BLaER1 (cell line): ENCODE measurements around the gene TEP1.
"Not testable (repeated sequence)": the region's sequence is repeated elsewhere in the genome, so short reads cannot be mapped to it uniquely, and the experiment has no call there.

Experiments used
- H3K27ac ChIP-seq: shearing (Covaris generic); formaldehyde crosslinking; 2 replicates; pipeline ENCODE4 v1.8.1; 2022
- H3K27me3 ChIP-seq: shearing (Covaris generic); formaldehyde crosslinking; 2 replicates; pipeline ENCODE4 v1.8.1; 2022
- H3K36me3 ChIP-seq: shearing (Covaris generic); formaldehyde crosslinking; 2 replicates; pipeline ENCODE4 v1.8.1; 2022
- H3K4me1 ChIP-seq: shearing (Covaris generic); formaldehyde crosslinking; 2 replicates; pipeline ENCODE4 v1.8.1; 2022
- H3K4me2 ChIP-seq: shearing (Covaris generic); formaldehyde crosslinking; 2 replicates; pipeline ENCODE4 v1.8.1; 2022
- H3K4me3 ChIP-seq: shearing (Covaris generic); formaldehyde crosslinking; 2 replicates; pipeline ENCODE4 v1.8.1; 2022
- H3K9ac ChIP-seq: shearing (Covaris generic); formaldehyde crosslinking; 2 replicates; pipeline ENCODE4 v1.8.1; 2022
- H3K9me3 ChIP-seq: shearing (Covaris generic); formaldehyde crosslinking; 2 replicates; pipeline ENCODE4 v1.8.1; 2022
- H4K20me1 ChIP-seq: shearing (Covaris generic); formaldehyde crosslinking; 2 replicates; pipeline ENCODE4 v1.8.1; 2022
- Cebpa-rat ChIP-seq: shearing (Covaris generic); IDR thresholded peaks from 2 replicates; pipeline ENCODE4 v1.8.1; 2022

The TEP1 gene

DNA sequence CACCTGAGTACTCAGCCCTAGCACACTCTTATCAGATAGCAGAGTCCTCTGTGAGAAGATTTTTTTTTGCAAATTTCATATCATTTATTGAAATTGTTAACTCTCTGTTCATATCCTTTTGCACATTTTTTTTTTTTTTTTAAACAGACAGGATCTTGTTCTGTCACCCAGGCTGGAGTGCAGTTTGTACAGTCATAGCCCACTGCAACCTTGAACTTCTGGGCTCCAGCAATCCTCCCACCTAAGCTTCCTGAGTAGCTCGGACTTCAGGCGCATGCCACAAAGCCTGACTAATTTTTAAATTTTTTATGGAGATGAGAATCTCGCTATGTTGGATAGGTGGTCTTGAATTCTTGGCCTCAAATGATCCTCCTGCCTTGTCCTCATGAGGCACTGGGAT is 65.6 kb downstream of the TEP1 start:
- Histone ChIP-seq H4K20me1 (no peaks in the 10 kb centered on the region), H3K9me3 (no peaks in the 10 kb centered on the region), H3K27ac (no peak overlapping the region), H3K4me2 (no peak overlapping the region), H3K27me3 (no peaks in the 10 kb centered on the region), H3K36me3 (peaks cover 78% of the 10 kb centered on the region), H3K4me1 (peaks cover 14% of the 10 kb centered on the region), H3K9ac (no peak overlapping the region), H3K4me3 (no peak overlapping the region)
- TF ChIP-seq Cebpa-rat, result no peak

DNA sequence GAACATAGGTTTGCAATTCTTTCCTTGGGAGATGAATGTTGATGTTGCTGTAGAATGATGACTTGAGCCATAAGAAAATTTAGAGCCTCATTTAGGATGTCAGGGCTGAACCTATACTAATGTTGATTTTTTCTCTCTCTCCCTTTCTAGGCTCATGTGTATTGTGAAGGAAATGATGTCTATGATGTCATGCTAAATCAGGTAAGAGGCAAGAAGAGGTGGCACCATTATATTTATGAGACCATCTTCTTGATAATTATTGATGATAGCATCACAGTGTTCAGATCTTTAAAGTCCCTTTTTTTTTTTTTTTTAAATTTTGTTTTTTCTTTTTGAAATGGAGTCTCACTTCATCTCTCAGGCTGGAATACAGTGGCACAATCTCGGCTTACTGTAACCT is 66.6 kb downstream of the TEP1 start:
- peaks cover 67% of the 10 kb centered on the region for H3K36me3 ChIP-seq

DNA sequence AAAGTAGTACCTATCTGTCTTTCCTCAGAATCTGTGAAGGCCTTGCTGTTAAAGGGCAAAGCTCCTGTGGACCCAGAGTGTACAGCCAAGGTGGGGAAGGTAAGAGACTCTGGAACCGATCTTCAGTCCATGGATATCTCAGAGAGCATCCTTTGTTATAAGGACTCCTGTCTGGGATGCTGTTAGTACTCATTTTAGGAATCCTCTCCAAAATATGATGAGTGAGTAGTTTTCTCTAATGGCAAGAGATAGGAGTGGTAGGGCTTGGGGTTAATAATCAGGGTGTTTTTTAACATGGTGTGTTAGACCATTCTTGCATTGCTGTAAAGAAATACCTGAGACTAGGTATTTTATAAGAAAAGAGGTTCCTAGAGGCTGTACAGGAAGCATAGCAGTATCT is 67.9 kb downstream of the TEP1 start:
- no peaks in the 10 kb centered on the region for H4K20me1 ChIP-seq
- H3K9ac ChIP-seq, result no peak overlapping the region
- no peaks in the 10 kb centered on the region for H3K9me3 ChIP-seq
- no peak overlapping the region for H3K4me2 ChIP-seq
- no peak for TF ChIP-seq Cebpa-rat
- no peak overlapping the region for H3K4me3 ChIP-seq
- H3K36me3 ChIP-seq, result peaks cover 54% of the 10 kb centered on the region
- no peak overlapping the region for H3K27ac ChIP-seq
- peaks cover 21% of the 10 kb centered on the region for H3K4me1 ChIP-seq
- H3K27me3 ChIP-seq, result no peaks in the 10 kb centered on the region

More for the DNA sequence above, 66.6 kb downstream of the TEP1 start:
- Histone ChIP-seq H3K27ac (no peak overlapping the region), H4K20me1 (no peaks in the 10 kb centered on the region), H3K9me3 (no peaks in the 10 kb centered on the region), H3K4me1 (peaks cover 19% of the 10 kb centered on the region), H3K27me3 (no peaks in the 10 kb centered on the region), H3K9ac (no peak overlapping the region), H3K4me2 (no peak overlapping the region), H3K4me3 (no peak overlapping the region)
- TF ChIP-seq Cebpa-rat, result no peak

DNA sequence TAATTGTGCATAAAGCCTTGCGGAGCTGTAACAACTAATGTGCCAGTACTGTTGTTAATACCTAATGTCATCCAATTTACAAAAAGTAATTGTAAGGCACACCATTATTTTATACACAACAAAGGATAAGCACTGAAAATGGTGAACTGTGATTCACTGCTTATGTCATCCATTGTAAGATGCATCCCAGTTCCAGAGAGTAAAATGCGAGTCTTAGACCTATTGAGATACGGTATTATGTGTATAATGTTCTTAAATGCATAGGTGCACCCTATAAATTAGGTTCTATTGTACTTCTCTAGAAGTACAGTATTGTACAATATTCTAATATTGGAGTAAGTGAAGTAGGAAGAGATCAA is 69.5 kb downstream of the TEP1 start:
- Histone ChIP-seq H3K36me3 (peaks cover 38% of the 10 kb centered on the region), H3K27ac (peak overlapping the region; percentile 79), H3K9ac (peak overlapping the region; percentile 89), H4K20me1 (no peaks in the 10 kb centered on the region), H3K4me2 (peak overlapping the region; percentile 82), H3K4me1 (peaks cover 21% of the 10 kb centered on the region), H3K27me3 (no peaks in the 10 kb centered on the region), H3K4me3 (peak overlapping the region; percentile 74), H3K9me3 (no peaks in the 10 kb centered on the region)
- TF ChIP-seq Cebpa-rat, result no peak

DNA sequence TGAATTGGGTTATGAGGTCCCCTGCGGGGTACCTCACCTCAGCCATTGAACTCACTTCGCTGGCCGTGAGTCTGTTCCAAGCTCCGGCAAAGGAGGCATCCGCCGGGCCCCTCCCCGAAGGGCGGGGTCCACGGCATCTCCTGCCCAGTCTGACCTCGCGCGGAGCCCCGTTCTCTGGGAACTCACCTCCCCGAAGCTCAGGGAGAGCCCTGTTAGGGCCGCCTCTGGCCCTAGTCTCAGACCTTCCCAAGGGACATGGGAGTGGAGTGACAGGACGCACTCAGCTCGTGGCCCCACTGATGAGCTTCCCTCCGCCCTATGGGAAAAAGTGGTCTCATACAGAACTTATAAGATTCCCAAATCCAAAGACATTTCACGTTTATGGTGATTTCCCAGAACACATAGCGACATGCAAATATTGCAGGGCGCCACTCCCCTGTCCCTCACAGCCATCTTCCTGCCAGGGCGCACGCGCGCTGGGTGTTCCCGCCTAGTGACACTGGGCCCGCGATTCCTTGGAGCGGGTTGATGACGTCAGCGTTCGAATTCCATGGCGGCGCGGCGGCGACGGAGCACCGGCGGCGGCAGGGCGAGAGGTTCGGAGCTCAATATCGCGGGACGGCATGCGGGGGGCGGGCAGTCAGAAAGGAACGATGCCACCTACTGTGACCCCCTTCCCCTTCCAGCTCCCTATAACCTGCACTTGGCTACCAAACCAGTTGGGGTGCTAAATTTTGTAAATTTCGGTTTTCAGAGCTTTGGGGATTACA is 70.0 kb downstream of the TEP1 start, which contains the start of gene PARP2:
PARP2 (plus strand) TSS at position 544 of the 770 bp plus-strand sequence; CDS start at position 551, 7 bp downstream.
- no peak for TF ChIP-seq Cebpa-rat
- H3K27me3 ChIP-seq, result no peaks in the 10 kb centered on the region
- H3K9me3 ChIP-seq, result no peaks in the 10 kb centered on the region
- H4K20me1 ChIP-seq, result no peaks in the 10 kb centered on the region
- peak within 1 kb of the TSS; percentile 74 for H3K4me3 ChIP-seq
- peak within 1 kb of the TSS; percentile 79 for H3K27ac ChIP-seq
- peak within 1 kb of the TSS; percentile 82 for H3K4me2 ChIP-seq
- H3K36me3 ChIP-seq, result peaks cover 33% of the 10 kb centered on the region
- H3K9ac ChIP-seq, result peak within 1 kb of the TSS; percentile 89
- peaks cover 21% of the 10 kb centered on the region for H3K4me1 ChIP-seq

DNA sequence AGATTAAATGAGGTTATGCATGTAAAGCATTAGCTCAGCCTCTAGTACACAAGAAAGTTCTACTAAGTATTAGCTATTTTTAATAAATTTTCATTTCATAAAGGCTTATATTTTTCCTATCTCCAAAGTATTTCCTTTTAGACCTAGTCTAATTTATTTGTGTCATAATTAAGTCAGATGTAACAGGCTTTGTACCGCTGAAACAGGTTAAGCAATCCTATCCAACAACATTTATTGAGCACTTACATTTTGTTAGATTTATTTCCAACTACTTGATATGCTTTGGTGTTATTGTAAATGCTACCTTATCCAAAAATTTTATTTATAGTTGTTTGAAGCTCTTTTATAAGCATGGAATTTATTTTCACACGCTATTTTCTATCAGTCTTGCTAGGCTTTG is 71.7 kb downstream of the TEP1 start:
- peak overlapping the region; percentile 82 for H3K4me2 ChIP-seq
- peak overlapping the region; percentile 74 for H3K4me3 ChIP-seq
- no peak overlapping the region for H3K27ac ChIP-seq
- H3K9ac ChIP-seq, result no peak overlapping the region
- no peak for TF ChIP-seq Cebpa-rat
- no peaks in the 10 kb centered on the region for H3K27me3 ChIP-seq
- H3K36me3 ChIP-seq, result peaks cover 19% of the 10 kb centered on the region
- no peaks in the 10 kb centered on the region for H4K20me1 ChIP-seq
- H3K9me3 ChIP-seq, result no peaks in the 10 kb centered on the region
- peaks cover 21% of the 10 kb centered on the region for H3K4me1 ChIP-seq

DNA sequence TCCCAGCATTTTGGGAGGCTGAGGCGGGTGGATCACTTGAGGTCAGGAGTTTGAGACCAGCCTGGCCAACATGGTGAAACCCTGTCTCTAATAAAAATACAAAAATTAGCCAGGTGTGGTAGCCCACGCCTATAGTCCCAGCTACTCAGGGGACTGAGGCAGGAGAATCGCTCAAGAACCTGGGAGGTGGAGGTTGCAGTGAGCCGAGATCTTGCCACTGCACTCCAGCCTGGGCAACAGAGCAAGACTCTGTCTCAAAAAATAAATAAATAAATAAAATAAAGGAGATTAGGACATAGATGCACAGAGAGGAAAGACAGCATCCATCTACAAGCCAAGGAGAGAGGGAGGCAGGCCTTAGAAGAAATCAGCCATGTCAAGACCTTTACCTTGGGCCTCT is 72.3 kb downstream of the TEP1 start:
- H3K9me3 ChIP-seq, H4K20me1 ChIP-seq, H3K27ac ChIP-seq, H3K4me3 ChIP-seq, H3K4me2 ChIP-seq, H3K9ac ChIP-seq, H3K27me3 ChIP-seq: not testable (repeated sequence)
- H3K36me3 ChIP-seq, result peaks cover 13% of the 10 kb centered on the region
- H3K4me1 ChIP-seq, result peaks cover 21% of the 10 kb centered on the region

DNA sequence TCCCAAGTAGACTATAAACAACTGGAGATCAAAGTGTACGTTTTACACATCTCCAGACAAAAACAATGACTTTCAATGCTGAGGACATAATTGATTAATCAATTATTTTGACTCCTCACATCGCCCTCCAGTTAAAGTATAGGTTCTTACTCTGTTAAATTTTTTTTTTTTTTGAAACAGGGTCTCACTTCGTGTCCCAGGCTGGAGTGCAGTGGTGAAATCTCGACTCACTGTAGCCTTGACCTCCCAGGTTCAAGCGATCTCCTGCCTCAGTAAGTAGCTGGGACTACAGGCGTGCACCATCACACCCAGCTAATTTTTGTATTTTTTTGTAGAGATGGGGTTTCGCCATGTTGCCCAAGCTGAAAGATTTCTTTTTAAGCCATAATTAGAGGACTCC is 79.3 kb downstream of the TEP1 start:
- no peak overlapping the region for H3K9ac ChIP-seq
- H3K9me3 ChIP-seq, result no peaks in the 10 kb centered on the region
- H4K20me1 ChIP-seq, result peaks cover 24% of the 10 kb centered on the region
- no peak overlapping the region for H3K27ac ChIP-seq
- peaks cover 41% of the 10 kb centered on the region for H3K4me1 ChIP-seq
- peak overlapping the region; percentile 73 for H3K4me2 ChIP-seq
- no peak for TF ChIP-seq Cebpa-rat
- H3K4me3 ChIP-seq, result no peak overlapping the region
- peaks cover 7% of the 10 kb centered on the region for H3K36me3 ChIP-seq
- H3K27me3 ChIP-seq, result no peaks in the 10 kb centered on the region

DNA sequence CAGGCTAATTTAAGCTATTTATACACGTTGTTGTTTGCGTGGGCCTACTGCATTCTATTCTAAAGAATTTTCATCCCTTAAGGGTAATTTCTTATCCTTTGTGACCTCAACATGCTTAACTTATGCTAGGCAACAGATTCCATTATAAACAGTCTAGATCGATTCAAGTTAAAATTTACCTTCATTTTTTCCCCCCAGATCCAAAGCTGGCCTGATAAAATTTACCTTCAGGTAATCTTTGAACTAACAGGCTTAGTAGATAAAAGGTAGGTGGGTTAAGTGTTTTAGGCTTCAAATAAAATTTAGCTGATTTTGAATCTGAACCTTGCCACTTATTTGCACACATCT is 79.8 kb downstream of the TEP1 start:
- Histone ChIP-seq H4K20me1 (peaks cover 30% of the 10 kb centered on the region), H3K4me1 (peaks cover 45% of the 10 kb centered on the region), H3K27ac (peak overlapping the region; percentile 75; the same call in 1 of the 2 replicates), H3K4me2 (peak overlapping the region; percentile 73), H3K27me3 (no peaks in the 10 kb centered on the region), H3K36me3 (peaks cover 12% of the 10 kb centered on the region), H3K9ac (peak overlapping the region; percentile 87), H3K4me3 (peak overlapping the region; percentile 74), H3K9me3 (no peaks in the 10 kb centered on the region)
- TF ChIP-seq Cebpa-rat, result no peak

DNA sequence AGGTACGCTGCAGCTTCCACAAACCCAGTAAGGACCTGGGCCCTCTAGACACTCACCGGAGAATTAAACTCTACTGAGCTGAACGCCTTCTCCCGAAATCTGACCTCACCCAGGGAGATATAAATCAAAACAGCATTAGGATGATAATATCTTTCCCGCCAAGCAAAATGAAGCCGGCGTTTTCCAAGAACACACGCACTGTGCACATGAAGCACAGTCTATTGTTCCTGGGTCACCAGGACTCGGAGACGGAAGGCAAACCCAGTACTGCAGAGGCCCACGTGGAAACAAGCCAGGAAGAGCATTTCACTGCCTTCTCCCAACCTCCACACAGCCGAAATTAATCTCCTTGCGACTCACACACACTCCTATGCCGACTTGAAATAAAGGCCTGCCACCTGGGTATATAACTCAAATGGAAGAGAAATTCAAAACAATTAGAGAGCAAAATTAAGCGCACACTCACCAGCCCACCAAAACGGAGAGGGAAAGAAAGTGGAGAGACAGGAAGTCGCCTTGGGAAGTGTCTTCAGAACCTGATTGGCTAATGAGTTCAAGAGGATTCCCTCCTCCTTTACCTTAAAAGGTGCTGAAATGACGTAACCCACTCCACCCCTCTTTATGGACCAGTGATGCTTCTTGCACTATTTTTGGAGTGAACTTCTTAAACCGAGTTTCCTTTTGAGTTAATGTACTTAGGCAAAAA is 80.4 kb downstream of the TEP1 start, which contains the start of gene CCNB1IP1:
CCNB1IP1 (minus strand) TSS at position 492 of the 706 bp plus-strand sequence. CDS start 16,756 bp downstream, outside the sequence.
- Histone ChIP-seq H3K9me3 (no peaks in the 10 kb centered on the region), H3K9ac (peak within 1 kb of the TSS; percentile 87), H3K4me1 (peaks cover 49% of the 10 kb centered on the region), H3K36me3 (peaks cover 13% of the 10 kb centered on the region), H3K27ac (peak within 1 kb of the TSS; percentile 75), H3K4me2 (peak within 1 kb of the TSS; percentile 73), H4K20me1 (peaks cover 35% of the 10 kb centered on the region), H3K4me3 (peak within 1 kb of the TSS; percentile 74), H3K27me3 (no peaks in the 10 kb centered on the region)
- no peak for TF ChIP-seq Cebpa-rat
